ENCODE results near the gene SHMT2.

The SHMT2 gene

DNA sequence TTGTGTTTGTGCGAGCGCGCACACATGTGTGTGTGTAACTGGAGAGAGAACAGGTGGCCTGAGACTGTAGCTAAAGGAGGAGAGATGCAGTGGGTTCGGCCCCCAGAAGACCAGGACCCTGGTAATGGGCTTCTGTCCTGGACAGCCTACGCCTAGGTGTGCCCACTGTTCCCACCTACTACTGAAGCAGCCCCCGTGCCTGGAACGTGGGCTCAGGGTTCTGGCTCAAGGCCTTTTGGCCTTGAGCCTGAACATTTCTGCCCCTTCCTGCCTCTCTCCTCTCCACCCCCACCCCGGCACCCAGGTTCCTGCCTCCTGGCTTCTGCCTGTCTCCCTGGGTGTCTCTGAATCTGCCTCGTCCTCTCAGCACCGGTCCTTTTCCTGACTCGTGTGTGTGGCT, 14.4 kb upstream of the SHMT2 start:
- DNase-seq (ENCODE audit: low read depth in 2 of 2) = no peak

DNA sequence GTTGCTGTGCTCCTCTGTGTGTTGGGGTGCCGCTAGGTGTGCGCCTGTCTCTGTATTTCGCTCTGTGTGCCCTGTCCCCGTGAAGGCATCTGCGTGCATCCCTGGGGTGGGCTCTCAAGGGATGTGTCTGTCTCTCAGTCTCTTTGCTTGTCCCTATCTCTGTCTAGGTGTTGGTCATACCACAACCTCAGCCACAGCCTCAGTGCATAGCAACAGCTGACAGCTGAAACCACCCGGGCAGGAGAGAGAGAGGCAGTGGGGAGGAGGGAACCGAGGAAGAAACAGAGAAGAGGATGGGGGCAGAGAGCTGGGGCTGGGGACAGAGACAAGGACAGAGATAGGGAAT, 13.9 kb upstream of the SHMT2 start:
- no peak for DNase-seq (ENCODE audit: low read depth in 2 of 2)

DNA sequence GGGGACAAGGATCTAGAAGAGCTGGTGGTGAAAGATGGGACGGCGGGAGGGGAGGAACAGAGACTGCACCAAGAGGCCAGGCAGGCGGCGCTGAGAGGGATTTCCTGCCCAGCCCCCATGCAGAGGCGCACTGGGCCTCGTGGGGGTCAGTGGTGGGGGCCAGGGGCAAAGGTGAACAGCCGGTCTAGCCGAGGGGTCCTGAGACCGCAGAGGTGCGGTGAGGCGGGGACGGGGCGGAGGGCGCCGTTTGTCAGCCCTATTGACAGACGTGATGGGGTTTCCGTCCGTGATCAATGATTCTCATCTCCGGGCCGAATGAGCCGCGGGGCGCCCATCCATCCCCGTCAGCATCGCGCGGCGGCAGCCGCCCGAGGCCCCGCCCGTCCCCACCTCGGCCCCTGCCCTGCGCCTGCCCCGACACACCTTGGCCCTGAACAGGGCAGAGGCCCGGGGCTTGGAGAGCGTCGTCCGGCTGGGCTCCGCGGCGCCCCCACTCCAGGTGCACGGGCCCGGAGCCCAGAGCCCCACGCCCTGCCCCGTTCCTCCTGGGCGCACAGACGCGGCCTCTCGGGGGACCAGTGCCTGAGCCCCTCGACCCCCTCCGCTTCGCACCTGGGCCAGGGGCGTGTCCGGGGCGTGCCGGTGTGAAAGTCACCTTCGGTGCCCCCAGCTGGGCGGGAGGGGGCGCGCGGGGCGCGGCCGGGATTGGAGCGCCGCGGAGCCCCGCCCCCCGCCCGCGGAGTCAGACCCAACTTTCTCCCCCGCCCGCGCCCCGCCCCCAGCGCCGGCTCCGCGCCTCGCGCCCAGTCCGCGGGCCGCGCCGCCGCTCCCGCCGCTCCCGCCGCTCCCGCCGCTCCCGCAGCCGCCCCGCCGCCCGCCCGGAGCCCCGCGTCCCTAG, 13.2 kb upstream of the SHMT2 start, which contains the start of gene NXPH4:
TSS of gene NXPH4 (plus strand) at position 781 of the 898 bp plus-strand sequence. CDS start 176 bp downstream, outside the sequence.
- DNase-seq (ENCODE audit: low read depth in 2 of 2) = no peak

DNA sequence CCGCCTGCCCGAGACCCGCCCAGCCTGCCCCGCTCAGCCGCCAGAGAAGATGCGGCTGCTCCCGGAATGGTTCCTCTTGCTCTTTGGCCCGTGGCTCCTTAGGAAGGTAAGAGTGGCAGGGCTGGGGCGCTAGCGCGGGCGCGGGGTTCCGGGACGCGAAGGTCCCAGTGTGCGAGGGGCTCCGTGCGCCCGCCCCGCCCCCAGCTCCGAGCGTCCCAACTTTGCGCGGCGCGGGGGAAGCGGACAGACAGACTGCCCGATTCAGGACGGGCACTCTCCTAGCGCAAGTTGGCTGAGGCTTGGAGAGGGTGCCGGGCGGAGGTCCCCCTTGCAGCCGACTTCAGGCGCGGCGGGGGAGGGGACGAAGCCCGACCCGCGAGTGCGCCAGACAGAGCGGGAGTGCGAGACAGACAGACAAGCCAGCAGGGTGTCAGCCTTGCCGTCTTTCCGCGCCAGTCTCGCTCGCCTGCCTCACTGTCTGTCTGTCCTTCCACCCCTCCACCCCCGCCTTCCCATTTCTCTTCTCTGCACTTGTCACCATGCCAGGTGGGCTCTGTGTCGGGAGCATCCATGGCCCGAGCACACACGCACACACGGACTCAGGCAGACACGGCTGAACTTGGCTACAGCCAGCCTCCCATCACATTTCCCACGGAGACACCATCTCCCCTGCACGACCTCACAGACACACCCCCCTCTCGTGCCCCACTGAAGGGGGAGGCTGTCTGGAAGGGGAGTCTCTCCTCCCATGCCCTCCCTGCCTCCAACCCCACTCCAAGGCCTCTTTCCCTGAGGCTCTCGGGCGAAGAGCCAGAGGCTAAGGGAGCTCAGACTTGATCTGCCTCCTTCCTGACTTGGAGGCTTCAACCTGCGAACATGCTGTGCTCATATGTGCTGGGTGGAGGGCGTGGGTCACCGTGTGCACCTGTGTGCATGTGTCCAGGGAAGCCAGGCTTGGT, 12.3 kb upstream of the SHMT2 start:
- no peak for DNase-seq (ENCODE audit: low read depth in 2 of 2)

DNA sequence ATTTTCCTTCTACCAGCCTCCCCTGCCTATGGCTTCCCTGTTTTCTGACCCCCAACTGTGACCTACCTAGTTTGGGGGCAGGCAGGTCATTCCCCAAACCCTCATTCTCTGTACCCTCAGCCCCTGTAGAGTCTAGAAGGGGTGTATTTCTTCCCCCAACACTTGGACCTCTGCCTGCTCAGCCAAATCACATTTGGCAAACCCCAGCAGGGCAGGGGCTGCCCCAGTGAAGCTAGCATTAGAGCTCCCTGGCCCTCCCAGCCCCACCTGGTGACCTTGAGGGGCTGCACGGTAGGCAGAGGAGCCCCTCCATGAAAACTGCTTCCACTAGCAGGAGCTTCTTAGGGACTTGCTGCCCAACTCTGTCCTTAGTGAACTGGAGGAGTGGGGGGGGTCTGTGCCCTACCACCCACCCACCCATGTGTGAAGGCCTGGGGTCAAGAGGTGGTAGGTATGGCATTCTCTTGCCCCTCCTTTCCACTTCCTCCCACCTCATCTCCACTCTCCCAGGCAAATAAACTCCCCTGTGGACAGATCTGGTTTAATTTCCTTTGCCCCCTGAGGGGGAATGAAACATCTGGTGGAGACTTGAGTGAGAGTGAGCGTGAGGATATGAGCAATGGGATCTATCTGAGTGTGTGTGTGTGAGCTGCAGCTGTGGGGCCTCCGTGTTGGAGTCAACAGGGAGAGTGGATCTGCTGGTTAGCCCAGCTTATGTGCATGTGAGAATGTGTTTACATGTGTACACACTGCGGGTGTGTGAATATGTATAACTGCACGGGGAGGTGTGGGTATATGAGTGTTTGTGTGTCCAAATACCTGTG, 11.3 kb upstream of the SHMT2 start:
- DNase-seq (ENCODE audit: low read depth in 2 of 2) = no peak

DNA sequence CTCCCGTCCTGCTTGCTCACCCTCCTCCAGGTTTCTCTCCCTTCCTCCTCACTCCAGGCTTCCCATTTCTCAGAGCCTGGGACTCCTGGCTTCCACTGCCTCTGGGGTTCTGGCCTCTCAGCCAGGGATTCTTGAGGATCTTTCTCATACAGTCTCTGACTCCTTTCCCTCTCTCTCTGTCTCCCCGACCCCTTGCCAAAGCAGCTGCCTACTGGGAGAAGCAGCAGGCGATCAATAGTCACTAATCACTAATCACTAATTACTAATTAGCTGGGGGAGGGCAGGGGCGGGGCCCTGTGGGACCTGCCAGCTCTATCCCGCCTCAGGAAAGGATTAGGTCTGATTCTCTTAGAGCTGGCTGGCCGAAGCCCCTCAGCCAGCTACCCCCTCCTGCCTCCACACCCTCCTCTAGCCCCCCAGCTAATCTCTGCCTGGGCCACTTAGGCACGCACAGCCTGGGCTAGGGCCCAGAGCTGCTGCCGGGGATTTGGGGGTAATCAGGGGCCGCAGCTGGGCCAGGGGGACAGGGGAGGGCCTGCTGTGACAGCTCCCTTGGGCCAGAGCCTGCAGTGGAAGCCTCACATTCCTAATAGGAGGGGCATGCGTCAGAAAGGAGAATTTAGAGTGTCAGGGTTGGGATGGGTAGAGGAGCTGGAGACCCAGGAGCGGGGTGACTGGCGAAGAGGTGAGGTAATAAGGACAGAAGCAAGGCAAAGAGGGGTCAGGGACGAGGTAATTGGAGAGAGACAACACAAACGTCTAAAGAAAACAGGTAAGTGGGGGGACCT, 10.1 kb upstream of the SHMT2 start:
- DNase-seq (ENCODE audit: low read depth in 2 of 2) = no peak

DNA sequence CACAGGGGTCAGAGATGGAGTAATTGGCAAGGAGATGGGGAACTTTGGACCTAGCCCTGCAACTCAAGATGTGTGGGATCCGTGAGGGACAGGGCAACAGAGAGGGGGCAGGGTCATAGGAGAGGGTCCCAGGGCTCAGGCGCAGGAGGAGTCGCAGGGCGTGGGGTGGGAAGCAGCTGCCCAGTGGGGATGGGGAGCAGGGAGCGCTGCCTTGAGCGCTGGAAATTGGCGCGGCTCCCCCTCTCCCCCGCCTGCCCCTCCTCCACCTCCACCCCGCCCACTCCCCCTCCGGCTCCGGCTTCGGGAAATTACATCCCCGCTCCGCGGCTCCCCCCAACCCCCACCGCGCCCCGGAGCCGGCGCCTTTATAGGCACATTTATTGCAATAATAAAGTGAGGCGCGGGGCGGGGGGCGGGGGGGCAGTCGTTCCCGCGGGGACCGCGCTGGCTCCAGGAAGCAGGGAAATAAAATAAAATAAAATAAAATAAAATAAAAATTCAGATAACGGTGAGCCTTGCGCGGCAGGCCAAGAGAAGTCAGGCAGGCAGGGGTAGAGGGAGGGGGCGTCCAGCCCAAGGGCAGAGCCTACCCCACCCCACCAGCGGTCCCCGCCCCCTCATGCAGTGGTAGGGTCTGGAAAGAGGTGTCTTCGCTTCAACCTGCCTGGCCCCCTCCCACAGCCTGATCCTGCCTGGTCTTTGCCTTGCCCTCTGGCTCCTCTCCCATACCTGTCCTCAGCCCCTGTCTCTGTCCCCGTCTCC, 9.3 kb upstream of the SHMT2 start:
- no peak for DNase-seq (ENCODE audit: low read depth in 2 of 2)

DNA sequence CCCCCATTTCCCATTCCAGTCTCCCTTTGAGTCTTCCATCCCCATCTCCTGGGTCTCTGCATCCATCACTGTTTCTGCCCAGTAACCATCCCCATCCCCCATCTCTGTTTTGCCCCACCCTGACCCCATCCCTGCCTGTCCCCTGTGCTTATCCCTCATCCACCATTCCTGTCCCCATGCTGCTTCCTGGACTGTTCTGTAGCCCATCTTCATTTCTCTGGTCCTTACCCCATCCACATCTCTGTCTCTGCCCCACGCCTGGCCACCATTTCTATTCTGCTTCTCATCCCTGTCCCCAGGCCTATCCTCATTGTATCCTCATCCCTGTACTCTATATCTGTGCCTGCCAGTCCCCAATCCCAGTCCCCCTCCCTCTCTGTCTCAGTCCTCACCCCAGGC, 8.7 kb upstream of the SHMT2 start:
- no peak for DNase-seq (ENCODE audit: low read depth in 2 of 2)

DNA sequence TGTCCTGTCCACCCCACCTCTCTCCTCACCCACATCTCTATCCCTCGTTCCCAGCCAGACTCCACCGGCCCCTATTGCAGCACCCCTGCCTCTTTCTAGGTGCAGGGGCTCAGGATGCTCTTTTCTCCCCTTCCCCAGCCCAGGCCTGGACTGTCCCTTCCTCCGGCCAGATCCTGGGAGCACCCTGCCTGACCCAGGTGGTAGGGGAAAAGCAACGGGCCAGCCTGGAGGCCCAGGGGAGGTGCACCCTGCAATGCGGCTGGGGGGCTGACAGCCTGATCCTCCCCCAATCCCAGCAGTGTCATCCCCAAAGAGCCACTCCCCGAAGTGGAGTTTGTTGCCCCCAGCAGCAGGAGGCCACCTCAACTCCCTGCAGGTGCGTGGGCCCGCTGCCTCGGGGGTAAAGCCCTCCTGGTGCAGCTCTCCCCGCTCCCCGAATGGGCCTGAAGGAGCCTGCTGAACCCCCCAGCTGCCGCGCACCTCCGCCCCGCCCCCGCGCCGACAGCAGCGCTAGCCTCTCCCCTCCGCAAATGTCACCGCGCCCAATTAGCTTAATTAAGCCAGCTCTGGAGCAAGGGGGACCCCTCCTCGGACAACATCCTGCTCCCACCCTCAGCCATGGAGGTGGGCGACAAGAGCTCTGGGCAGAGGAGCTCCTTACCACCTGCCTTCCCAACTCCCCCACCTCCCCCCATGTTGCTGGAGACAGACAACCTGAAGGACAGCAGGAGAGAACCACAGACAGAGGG, 8.2 kb upstream of the SHMT2 start:
- DNase-seq (ENCODE audit: low read depth in 2 of 2) = no peak

DNA sequence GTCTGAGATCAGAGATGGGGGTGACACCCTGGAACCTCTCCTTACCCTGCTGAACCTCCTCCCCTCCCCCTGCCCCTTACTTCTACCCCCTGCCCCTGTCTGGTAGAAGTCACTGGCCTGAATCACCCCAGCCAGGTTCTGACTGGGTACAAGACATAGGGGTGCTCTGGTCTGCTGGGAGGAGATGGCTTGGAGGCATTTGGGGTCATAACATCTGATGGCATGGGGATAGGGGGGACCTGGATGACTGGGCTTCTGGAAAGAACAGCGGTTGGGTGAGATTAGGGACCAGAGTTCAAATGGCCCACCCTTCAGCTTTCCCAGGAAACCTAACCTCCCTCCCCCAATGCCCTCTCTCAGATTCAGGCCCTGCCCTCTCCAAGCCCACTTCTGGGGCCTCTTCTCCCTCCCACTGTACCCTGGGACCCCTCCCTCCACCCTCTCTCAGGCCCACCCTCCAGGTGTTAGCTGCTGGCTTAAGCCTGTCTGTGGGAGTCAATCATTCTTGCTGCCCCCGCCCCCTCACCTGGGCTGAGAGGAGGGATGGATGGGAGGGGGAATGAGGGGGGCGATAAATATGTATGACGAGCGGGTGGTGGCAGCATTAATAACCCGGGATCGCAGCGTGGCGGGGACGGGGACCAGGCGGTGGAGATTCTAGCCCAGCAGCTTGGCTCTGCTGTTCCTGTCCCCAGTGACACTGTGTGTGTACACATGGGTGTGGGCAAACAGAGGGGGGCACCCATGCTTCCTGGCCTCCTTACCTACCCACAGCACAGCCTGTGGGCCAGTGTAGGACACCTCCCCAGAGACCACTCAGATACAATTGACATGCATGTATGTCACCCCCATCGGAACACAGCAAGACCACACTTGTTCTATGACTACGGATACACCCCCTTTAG, 7.0 kb upstream of the SHMT2 start:
- no peak for DNase-seq (ENCODE audit: low read depth in 2 of 2)

DNA sequence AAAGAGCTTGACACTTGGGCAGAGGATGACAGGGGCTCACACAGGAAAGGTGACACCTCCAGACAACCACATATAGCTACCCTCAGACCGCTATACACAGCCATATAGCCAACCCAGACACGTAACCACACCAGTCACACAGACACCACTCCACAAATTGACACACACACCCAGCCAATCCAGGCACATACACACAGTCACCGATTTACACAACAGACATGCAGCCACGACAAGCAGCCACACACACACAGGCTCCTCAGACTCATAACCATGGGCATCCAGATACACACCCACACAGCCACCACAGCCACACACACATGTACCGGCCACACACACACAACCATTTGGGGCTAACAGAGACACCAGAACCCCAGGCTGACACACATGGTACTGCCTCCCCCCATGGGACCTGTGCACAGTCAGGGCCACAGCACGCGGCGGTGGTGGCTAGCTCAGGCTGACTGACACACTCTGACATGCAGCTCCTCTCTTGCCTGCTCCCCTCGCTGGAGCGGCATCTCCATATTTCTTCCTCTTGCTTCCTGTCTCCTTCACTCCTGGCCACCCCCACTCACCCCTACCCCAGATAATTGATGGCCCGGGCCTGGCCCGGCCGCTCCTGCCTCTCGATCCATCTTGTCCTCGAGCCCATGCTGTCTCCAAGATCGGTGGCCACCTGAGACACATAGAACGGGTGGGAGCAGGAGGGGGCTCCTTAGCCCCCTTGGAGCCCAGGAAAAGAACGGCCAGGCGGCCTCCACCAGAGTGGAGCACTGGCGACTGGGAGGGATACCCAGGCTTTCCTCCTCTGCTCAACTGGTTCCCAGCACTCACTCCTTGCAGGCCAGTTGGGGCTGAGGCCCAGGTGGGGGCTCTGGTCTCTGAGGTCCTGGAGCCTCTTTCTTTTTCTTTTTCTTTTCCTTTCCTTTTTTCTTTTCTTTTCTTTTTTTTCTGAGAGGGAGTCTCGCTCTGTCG, 6.0 kb upstream of the SHMT2 start:
- no peak for DNase-seq (ENCODE audit: low read depth in 2 of 2)

DNA sequence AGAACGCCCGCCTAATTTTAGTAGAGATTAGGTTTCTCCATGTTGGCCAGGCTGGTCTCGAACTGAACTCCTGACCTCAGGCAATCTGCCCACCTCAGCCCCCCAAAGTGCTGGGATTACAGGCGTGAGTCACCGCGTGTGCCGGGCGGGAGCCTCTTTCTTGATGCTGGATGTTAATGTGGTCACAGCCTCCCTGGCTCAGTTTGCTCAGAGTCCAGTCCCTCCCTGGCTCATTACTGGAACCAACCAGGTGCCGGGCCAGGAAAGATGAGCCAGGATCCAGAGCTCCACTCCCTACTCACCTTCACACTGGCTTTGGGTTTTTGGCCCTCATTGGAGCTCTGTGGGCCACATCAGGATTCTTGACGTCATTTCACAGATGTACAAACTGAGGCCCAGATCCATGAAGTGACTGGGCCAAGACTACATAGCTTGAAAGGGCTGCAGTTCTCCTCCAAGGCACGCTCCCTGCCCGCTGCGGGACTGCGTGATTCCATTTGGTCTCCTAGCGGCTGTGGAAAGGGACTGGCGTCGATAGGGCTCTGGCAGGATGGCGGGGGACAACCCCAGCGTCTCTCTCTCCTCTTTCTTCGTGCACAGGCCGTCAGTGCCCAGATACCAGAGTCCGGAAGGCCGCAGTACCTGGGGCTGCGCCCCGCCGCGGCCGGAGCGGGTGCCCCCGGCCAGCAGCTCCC, 5.1 kb upstream of the SHMT2 start:
- DNase-seq (ENCODE audit: low read depth in 2 of 2) = no peak

DNA sequence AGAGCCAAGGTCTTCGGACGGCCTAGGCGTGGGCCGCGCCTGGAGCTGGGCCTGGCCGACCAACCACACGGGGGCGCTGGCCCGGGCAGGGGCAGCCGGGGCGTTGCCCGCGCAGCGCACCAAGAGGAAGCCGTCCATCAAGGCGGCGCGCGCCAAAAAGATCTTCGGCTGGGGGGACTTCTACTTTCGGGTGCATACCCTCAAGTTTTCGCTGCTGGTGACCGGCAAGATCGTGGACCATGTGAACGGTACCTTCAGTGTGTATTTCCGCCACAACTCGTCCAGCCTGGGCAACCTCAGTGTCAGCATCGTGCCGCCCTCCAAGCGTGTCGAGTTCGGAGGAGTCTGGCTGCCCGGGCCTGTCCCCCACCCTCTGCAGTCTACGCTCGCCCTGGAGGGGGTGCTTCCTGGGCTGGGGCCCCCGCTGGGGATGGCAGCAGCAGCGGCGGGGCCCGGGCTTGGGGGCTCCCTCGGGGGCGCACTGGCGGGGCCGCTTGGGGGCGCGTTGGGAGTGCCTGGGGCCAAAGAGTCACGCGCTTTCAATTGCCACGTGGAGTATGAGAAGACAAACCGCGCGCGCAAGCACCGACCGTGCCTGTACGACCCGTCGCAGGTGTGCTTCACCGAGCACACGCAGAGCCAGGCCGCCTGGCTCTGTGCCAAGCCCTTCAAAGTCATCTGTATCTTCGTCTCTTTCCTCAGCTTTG, 4.4 kb upstream of the SHMT2 start:
- no peak for DNase-seq (ENCODE audit: low read depth in 2 of 2)

DNA sequence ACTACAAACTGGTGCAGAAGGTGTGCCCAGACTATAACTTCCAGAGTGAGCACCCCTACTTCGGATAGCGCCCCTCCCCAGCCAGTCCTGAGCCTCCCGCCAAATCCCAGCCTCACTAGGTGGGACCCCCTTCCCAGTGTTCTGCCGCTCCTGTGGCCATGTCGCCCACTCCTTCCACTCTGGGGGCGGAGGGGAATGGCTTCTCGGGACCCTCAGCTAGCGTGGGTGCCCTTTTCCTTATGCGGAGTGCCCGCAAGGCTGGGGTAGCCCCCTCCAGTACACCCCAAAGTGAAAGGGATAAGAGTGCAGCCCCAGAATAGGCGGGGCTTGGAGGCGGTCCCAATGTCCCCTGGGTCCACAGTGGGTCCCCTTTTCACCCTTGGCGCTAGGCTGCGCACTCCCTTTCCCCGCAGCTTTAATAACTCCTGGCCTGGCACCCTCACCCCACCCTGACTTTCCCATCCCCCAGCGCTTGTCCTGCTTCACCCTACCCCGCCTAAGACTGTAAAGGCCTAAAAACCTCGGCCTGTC, 3.8 kb upstream of the SHMT2 start:
- DNase-seq (ENCODE audit: low read depth in 2 of 2) = no peak

DNA sequence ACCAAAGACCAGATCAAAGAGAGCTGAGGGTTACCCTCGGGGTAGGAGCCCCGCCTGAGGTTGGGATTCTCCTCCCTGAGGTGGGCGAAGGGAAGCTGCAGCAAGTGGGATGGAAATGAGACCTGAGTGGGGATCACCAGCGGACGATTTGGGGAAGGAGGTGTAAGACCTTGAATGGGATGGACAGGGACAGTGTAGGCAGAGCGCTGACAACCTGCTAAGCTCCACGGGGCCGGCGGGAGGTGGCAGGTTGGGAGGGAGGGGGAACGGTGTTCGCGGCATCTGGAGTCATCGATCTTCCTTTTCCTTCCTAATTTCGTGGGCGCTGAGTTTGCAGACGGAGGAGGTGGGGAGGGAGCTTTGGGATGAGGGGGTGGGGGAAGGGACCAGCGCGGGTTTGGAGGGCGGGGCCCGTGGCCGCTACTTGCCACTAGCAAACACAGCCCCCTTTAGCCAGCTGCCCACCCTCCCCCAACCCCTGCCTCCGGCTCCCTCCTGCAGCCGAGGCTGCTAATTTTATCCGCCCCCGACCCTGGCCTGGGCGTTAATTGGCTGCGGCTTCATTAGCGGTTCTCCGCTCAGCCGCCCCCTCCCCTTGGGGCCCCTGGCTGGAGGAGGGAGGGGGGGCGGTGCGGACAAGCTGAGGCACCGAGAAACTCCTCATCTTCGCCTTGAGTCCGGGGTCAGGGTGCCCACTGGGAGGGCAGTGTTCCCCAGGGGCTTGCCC, 2.8 kb upstream of the SHMT2 start:
- no peak for DNase-seq (ENCODE audit: low read depth in 2 of 2)

All from activated CD4-positive, alpha-beta T cell treated with anti-CD3 and anti-CD28 coated beads for 24 hours (primary cell).